T-cell (primary cell): ENCODE results near the gene SLC35D1. TPM values are rescaled to one million over a fixed set of nuclear protein-coding genes. Genes with fewer than 3 reads are reported as not detected.

ENCODE experiments used
- ATAC-seq, 4 experiments: fragments of 200-7000 bp in 3 of 4; fragments of 150-1000 bp in 1 of 4; cut with Tn5 transposase; replicated peaks in 1 of 4; 1 replicate in 3 of 4; 2 replicates in 1 of 4; pipeline ENCODE4 v1.10.0; 2021; ENCODE audit warnings: moderate library complexity in 3 of 4, mild to moderate bottlenecking in 2 of 4, moderate number of reproducible peaks in 1 of 4
- CTCF ChIA-PET, 2 donors: fragments of 300-600 bp; sonication (Branson Sonifier 250); formaldehyde crosslinking; loops; one replicate each; lab custom pipeline; 2022; ENCODE audit warnings: antibody characterized with exemption in 2 of 2; lab: Charles Lee
- POLR2A ChIA-PET, 2 donors: fragments of 300-600 bp; sonication (Branson Sonifier 250); formaldehyde crosslinking; loops; one replicate each; lab custom pipeline; 2022; ENCODE audit warnings: antibody characterized with exemption in 2 of 2; lab: Charles Lee
- DNase-seq, 35 experiments: peaks; one replicate each; pipeline versions ENCODE4 v3.0.0 to v3.0.0-alpha.2; 2013 to 2023
- H3K27ac ChIP-seq: one replicate; pipeline ENCODE4 v1.5.1; 2013; ENCODE audit warnings: low read length
- H3K27me3 ChIP-seq, 2 experiments: replicated peaks in 1 of 2; 1 replicate in 1 of 2; 2 replicates in 1 of 2; pipeline versions ENCODE4 v1.6.1 to v1.7.0; 2013; ENCODE audit warnings: low read length in 1 of 2, mixed read lengths in 1 of 2; ENCODE audit not compliant: control insufficient read depth in 2 of 2, insufficient read depth in 2 of 2; ENCODE audit errors: extremely low read depth in 1 of 2
- H3K36me3 ChIP-seq, 2 donors: 1 replicate in 1 of 2; 2 replicates in 1 of 2; pipeline versions ENCODE4 v1.6.1 to v1.7.0; 2013; ENCODE audit warnings: low read length in 1 of 2; ENCODE audit not compliant: control insufficient read depth in 2 of 2, insufficient read depth in 1 of 2; ENCODE audit errors: extremely low read depth in 1 of 2
- H3K4me1 ChIP-seq, 2 experiments: 1 replicate in 1 of 2; 2 replicates in 1 of 2; pipeline versions ENCODE4 v1.6.1 to v1.7.0; 2013; ENCODE audit warnings: low read length in 2 of 2, mixed read lengths in 1 of 2; ENCODE audit not compliant: insufficient read depth in 2 of 2, control insufficient read depth in 1 of 2; ENCODE audit errors: extremely low read depth in 1 of 2
- H3K4me3 ChIP-seq, 2 donors: 1 replicate in 1 of 2; 2 replicates in 1 of 2; pipeline versions ENCODE4 v1.5.1 to v1.7.0; 2013; ENCODE audit warnings: mild to moderate bottlenecking in 2 of 2, low read length in 1 of 2, moderate library complexity in 1 of 2; ENCODE audit not compliant: control insufficient read depth in 1 of 2; ENCODE audit errors: extremely low read depth in 1 of 2
- H3K9me3 ChIP-seq: 2 replicates; pipeline ENCODE4 v1.7.0; 2013
- H3K27ac Mint-ChIP-seq, 2 donors: one replicate each; pipeline ENCODE4 v1.8.0; 2020 to 2021; ENCODE audit warnings: mild to moderate bottlenecking in 2 of 2, mixed read lengths in 2 of 2
- H3K27me3 Mint-ChIP-seq, 2 donors: one replicate each; pipeline ENCODE4 v1.8.0; 2021 to 2022; ENCODE audit warnings: mixed read lengths in 2 of 2
- H3K36me3 Mint-ChIP-seq: one replicate; pipeline ENCODE4 v1.8.0; 2021; ENCODE audit warnings: mixed read lengths
- H3K4me1 Mint-ChIP-seq, 3 donors: one replicate each; pipeline ENCODE4 v1.8.0; 2020 to 2022; ENCODE audit warnings: mixed read lengths in 3 of 3, mild to moderate bottlenecking in 1 of 3
- H3K4me3 Mint-ChIP-seq, 3 donors: one replicate each; pipeline ENCODE4 v1.8.0; 2020 to 2022; ENCODE audit warnings: mild to moderate bottlenecking in 3 of 3, mixed read lengths in 3 of 3, moderate library complexity in 3 of 3
- H3K9me3 Mint-ChIP-seq, 3 donors: one replicate each; pipeline ENCODE4 v1.8.0; 2020 to 2022; ENCODE audit warnings: mixed read lengths in 3 of 3
- WGBS: methylation state at CpG from one replicate; pipeline ENCODE4 v1.1.5; 2013; ENCODE audit warnings: missing lambda C conversion rate; ENCODE audit not compliant: insufficient coverage; 5-methylcytosine and 5-hydroxymethylcytosine counted together
- total RNA-seq, 35 experiments: library from RNA in 6 of 35; stranded (reverse) in 6 of 35; fragments of 120-200 nt in 1 of 35; gene quantifications; one replicate each; pipeline versions ENCODE4 v1.2.1 to v1.2.4 and lab custom pipeline; 2013 to 2026

SLC35D1 gene
- total RNA-seq, 5 donors from 2014 or later (not counting 1 experiment from before 2014, with no cell fraction given) = 11.7 to 16.0 (median 15.2) TPM

GRCh38 chr1:66957938-66958337 is 96.0 kb downstream of the SLC35D1 start:
- WGBS = 94% methylated on average over 2 of the region's 3 CpGs
- ChIA-PET POLR2A (interaction anchor here (0.6 kb wide), 2 partner anchors 12 to 457 kb away, joined by 4 to 10 read pairs; no protein-coding TSS in a partner anchor), CTCF (interaction anchor here (0.6 to 1.0 kb wide), 2 partner anchors 12 to 102 kb away, joined by 3 to 5 read pairs; no protein-coding TSS in a partner anchor)
- Histone ChIP-seq H3K36me3 (peaks cover 3 to 65% of the 10 kb centered on the region in 2 donors), H3K27me3 (no peaks in the 10 kb centered on the region), H3K27ac (no peak overlapping the region), H3K9me3 (no peaks in the 10 kb centered on the region), H3K4me3 (no peak overlapping the region), H3K4me1 (peaks cover 2 to 8% of the 10 kb centered on the region in 2 experiments)
- Mint-ChIP-seq H3K27me3 (no peaks in the 10 kb centered on the region), H3K27ac (peak overlapping the region; percentile 11 to 30), H3K4me1 (peaks cover 63 to 72% (median 68%) of the 10 kb centered on the region in 3 donors), H3K36me3 (peaks cover 58% of the 10 kb centered on the region), H3K4me3 (no peak overlapping the region), H3K9me3 (no peaks in the 10 kb centered on the region)
- DNase-seq (no peak), ATAC-seq (no peak)

GRCh38 chr1:66954208-66954607 is 99.7 kb downstream of the SLC35D1 start:
- DNase-seq (no peak), ATAC-seq (no peak)
- CTCF ChIA-PET = no interaction called here
- Histone ChIP-seq H3K36me3 (peaks cover 3 to 69% of the 10 kb centered on the region in 2 donors), H3K4me1 (no peaks in the 10 kb centered on the region), H3K27me3 (no peaks in the 10 kb centered on the region), H3K4me3 (no peak overlapping the region), H3K9me3 (no peaks in the 10 kb centered on the region), H3K27ac (no peak overlapping the region)
- H3K9me3 Mint-ChIP-seq = no peaks in the 10 kb centered on the region
- no peaks in the 10 kb centered on the region for H3K27me3 Mint-ChIP-seq
- H3K4me1 Mint-ChIP-seq = peaks cover 57 to 71% (median 65%) of the 10 kb centered on the region in 3 donors
- peak overlapping the region; percentile 58 to 61 for H3K27ac Mint-ChIP-seq
- no CpG with 5 or more reads among the region's 4 CpGs for WGBS
- no peak overlapping the region for H3K4me3 Mint-ChIP-seq
- POLR2A ChIA-PET = no interaction called here
- H3K36me3 Mint-ChIP-seq = peaks cover 47% of the 10 kb centered on the region

- H3K4me3 ChIP-seq = no peak overlapping the region
- H3K9me3 Mint-ChIP-seq = no peaks in the 10 kb centered on the region
- no peaks in the 10 kb centered on the region for H3K27me3 ChIP-seq
- H3K27ac ChIP-seq = no peak overlapping the region
- no peaks in the 10 kb centered on the region for H3K9me3 ChIP-seq
- H3K36me3 ChIP-seq = peaks cover 3 to 76% of the 10 kb centered on the region in 2 donors
- H3K36me3 Mint-ChIP-seq = peaks cover 51% of the 10 kb centered on the region
- H3K4me1 Mint-ChIP-seq = peaks cover 64 to 77% (median 69%) of the 10 kb centered on the region in 3 donors
- no peak overlapping the region for H3K4me3 Mint-ChIP-seq
- ATAC-seq (no peak), DNase-seq (no peak)
- H3K27me3 Mint-ChIP-seq = no peaks in the 10 kb centered on the region
- WGBS = 98% methylated on average over 5 of the region's 6 CpGs
- POLR2A ChIA-PET = interaction anchor here (0.5 to 0.8 kb wide), 4 partner anchors 9 to 103 kb away, joined by 3 to 9 read pairs (median 4); no protein-coding TSS in a partner anchor
- no peak overlapping the region for H3K27ac Mint-ChIP-seq
- H3K4me1 ChIP-seq = peaks cover 0 to 3% of the 10 kb centered on the region in 2 experiments
- CTCF ChIA-PET = no interaction called here
Measured at GRCh38 chr1:66951513-66951912, 102.4 kb downstream of the SLC35D1 start.

Other genes with a start within 250 kb of the SLC35D1 start
- 10 to 100 TPM in 1 of 5 donors, 1 to 10 TPM in 4; 5.6 to 11.7 (median 7.7) TPM for gene DNAI4, start 129.3 kb downstream of the SLC35D1 start, total RNA-seq
- 10 to 100 TPM; 55.3 to 77.1 (median 58.1) TPM for gene MIER1, start 129.2 kb downstream of the SLC35D1 start, total RNA-seq
- gene C1orf141, start 80.8 kb upstream of the SLC35D1 start, total RNA-seq = not detected
- gene IL23R, start 112.3 kb upstream of the SLC35D1 start, total RNA-seq = under 1 TPM in 4 of 5 donors, not detected in 1; 0.18 to 0.63 (median 0.43) TPM